ENCODE results near the gene DCAF7. TPM values are rescaled to one million over a fixed set of nuclear protein-coding genes. Genes with fewer than 3 reads are reported as not detected.

Gene DCAF7
- total and polyA plus RNA-seq, 8 donors: 11.6 to 45.5 (median 17.4) TPM

DNA sequence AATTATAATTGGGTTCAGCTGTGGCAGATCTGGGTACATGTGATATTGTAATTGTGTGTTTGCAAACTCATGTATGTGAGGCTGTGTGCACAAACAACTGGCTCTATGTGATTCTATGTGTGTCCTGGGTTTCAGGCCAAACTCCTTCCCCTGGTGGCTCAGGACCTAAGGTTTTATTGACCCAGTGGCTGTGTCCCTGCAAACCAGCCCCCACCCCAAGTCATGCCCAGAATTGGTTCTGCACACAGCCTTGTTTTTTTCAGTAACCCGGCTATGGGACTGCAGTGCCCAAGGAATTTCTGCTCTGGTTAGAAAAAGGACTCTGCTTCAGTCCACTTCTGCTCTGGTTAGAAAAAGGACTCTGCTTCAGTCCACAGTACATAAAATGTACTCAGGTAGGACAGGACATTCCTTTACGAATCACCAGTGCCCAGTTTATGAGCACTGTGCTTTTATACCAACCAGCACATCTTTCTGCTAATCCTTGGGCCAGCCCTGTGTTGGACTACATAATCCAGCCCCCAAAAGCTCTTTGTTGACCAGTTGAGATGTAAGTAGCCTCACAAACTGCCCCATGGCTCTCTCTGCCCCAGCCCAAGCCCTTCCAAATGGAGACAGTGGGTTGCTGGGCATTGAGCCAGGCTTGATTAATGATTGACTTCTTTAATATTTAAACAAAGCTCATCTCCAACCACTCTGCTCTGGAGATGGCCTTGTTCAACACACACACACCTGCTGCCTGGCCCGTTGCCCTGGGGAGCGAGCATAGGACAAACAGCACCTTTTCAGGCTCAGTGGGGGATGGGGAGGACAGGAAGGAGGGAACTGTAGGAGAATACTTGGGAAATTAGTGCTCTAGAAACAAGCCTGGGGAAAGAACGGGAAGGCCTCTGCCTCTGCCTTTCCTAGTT lies 30.1 kb upstream of the DCAF7 start:
- peak in 1 of 2 donors; percentile 82 for DNase-seq
- Histone ChIP-seq H3K36me3 (no peaks in the 10 kb centered on the region), H3K4me1 (peaks cover 5 to 11% (median 9%) of the 10 kb centered on the region in 4 donors), H3K27ac (no peak overlapping the region), H3K9me3 (no peaks in the 10 kb centered on the region), H3K27me3 (peaks cover 0 to 48% (median 9%) of the 10 kb centered on the region in 3 donors), H3K4me3 (no peak overlapping the region)
- TF ChIP-seq POLR2A (IDR thresholded peaks at IDR 0.05) (no peak), EP300 (IDR thresholded peaks at IDR 0.05) (no peak), POLR2AphosphoS5 (IDR thresholded peaks at IDR 0.05) (no peak)
- TF ChIP-seq, protein P1, sequence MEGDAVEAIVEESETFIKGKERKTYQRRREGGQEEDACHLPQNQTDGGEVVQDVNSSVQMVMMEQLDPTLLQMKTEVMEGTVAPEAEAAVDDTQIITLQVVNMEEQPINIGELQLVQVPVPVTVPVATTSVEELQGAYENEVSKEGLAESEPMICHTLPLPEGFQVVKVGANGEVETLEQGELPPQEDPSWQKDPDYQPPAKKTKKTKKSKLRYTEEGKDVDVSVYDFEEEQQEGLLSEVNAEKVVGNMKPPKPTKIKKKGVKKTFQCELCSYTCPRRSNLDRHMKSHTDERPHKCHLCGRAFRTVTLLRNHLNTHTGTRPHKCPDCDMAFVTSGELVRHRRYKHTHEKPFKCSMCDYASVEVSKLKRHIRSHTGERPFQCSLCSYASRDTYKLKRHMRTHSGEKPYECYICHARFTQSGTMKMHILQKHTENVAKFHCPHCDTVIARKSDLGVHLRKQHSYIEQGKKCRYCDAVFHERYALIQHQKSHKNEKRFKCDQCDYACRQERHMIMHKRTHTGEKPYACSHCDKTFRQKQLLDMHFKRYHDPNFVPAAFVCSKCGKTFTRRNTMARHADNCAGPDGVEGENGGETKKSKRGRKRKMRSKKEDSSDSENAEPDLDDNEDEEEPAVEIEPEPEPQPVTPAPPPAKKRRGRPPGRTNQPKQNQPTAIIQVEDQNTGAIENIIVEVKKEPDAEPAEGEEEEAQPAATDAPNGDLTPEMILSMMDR (IDR thresholded peaks at IDR 0.05): no peak
- intact Hi-C loops (cut with DNase I; ENCODE audit: low total_unique reads): no loop called here
- WGBS, 5 donors: 33 to 50% (median 37%) methylated on average over 5 of the region's 5 CpGs

DNA sequence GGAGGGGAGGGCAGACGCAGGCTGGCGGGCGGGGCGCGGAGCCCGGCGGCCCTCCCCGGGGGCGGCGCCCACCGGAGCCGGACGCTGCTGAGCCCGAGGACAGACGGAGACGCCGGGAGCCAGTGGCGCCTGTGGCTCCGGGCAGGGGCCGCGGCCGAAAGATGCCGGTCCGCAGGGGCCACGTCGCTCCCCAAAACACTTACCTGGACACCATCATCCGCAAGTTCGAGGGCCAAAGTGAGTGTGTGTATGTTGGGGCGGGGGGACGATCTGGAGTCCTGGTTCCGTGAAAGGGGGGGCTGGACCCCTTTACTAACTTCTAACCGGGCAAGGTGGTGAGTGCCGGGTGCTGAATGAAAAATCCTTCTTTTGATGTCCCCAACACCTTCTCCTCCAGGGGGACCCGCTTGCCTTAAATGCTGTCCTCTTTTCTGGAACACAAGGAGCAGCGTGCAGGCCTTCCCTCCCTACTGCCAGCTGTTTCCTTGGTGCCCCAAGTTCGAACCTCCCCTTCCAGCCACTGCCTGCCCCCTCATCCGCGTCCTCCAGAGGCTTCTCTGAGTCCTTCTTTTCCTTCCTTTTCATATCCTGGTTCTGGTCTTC lies 26.9 kb upstream of the DCAF7 start, which contains the start of gene KCNH6:
TSS of gene KCNH6 (plus strand) at position 106 of the 603 bp plus-strand sequence. CDS start at position 162, 56 bp downstream.
- no peak for DNase-seq
- peak within 1 kb of the TSS; percentile 22 to 39 (median 28) for H3K4me3 ChIP-seq
- WGBS, 5 donors: 8 to 12% (median 9%) methylated on average over 27 to 38 of the region's 38 CpGs
- peak within 1 kb of the TSS in 1 of 5 donors; percentile 10 for H3K27ac ChIP-seq
- no peaks in the 10 kb centered on the region for H3K9me3 ChIP-seq
- peaks cover 0 to 64% (median 9%) of the 10 kb centered on the region in 3 donors for H3K27me3 ChIP-seq
- intact Hi-C loops (cut with DNase I; ENCODE audit: low total_unique reads): no loop called here
- H3K36me3 ChIP-seq: no peaks in the 10 kb centered on the region
- TF ChIP-seq EP300 (IDR thresholded peaks at IDR 0.05): no peak
- TF ChIP-seq POLR2AphosphoS5 (IDR thresholded peaks at IDR 0.05): no peak
- no peak for TF ChIP-seq POLR2A (IDR thresholded peaks at IDR 0.05)
- H3K4me1 ChIP-seq: peaks cover 5 to 11% (median 9%) of the 10 kb centered on the region in 4 donors

DNA sequence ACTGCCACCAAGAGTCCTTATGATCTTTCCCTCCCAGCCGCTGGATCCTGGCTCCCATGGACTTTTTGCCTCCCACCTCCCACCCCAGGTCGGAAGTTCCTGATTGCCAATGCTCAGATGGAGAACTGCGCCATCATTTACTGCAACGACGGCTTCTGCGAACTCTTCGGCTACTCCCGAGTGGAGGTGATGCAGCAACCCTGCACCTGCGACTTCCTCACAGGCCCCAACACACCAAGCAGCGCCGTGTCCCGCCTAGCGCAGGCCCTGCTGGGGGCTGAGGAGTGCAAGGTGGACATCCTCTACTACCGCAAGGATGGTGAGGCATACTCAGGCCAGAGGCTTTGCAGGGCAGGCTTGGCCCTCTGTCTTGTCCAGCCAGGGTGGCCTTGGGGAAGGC lies 26.2 kb upstream of the DCAF7 start:
- intact Hi-C loops (cut with DNase I; ENCODE audit: low total_unique reads): no loop called here
- WGBS, 5 donors: 88 to 91% (median 91%) methylated on average over 10 to 14 of the region's 14 CpGs

DNA sequence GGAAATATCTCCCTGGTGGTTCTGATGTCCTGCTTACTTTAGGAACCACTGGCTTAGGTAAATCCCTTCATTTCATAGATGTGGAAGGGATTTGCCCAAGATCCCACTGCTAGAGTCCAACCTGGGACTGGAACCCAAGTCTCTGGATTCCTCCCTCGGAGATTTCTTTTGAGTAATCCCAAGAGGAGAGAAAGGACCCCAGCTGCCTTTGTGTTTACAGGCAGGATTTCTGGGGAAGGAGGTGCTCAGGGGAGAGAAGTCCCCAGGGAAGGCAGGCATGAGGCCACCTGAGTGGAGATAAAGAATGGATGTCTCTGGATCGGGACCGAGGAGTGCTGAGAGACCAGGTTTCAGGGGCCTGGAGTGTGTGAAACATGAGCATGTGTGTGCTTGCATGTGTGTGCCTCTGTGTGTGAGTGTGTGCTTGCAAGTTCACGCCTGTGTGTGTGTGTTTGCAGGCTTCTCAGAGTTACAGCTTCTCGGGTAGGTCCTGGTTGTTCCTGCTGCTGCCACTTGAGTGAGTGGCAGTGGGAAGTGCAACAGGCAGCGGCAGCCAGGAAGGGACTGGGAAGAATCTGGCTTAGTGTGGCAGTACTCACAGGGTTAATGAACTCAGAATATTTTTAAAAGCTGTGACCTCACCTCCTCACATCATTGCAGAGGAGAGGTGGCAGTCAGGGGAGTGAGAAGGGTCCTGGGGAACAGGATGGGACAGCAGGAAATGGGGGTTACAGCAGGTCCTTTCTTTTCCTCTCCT lies 24.9 kb upstream of the DCAF7 start:
- intact Hi-C loops (cut with DNase I; ENCODE audit: low total_unique reads): no loop called here
- 52 to 63% (median 61%) methylated on average over 6 of the region's 6 CpGs for WGBS, 5 donors

More for the DNA sequence above, 26.2 kb upstream of the DCAF7 start:
- no peak overlapping the region for H3K27ac ChIP-seq
- H3K27me3 ChIP-seq: peaks cover 0 to 61% (median 9%) of the 10 kb centered on the region in 3 donors
- no peak for DNase-seq
- no peaks in the 10 kb centered on the region for H3K9me3 ChIP-seq
- TF ChIP-seq, protein P1 (IDR thresholded peaks at IDR 0.05): no peak
- TF ChIP-seq POLR2A (IDR thresholded peaks at IDR 0.05) (no peak), EP300 (IDR thresholded peaks at IDR 0.05) (no peak), POLR2AphosphoS5 (IDR thresholded peaks at IDR 0.05) (no peak)
- peaks cover 5 to 11% (median 9%) of the 10 kb centered on the region in 4 donors for H3K4me1 ChIP-seq
- no peaks in the 10 kb centered on the region for H3K36me3 ChIP-seq
- H3K4me3 ChIP-seq: no peak overlapping the region

More for the DNA sequence above, 24.9 kb upstream of the DCAF7 start:
- Histone ChIP-seq H3K27ac (no peak overlapping the region), H3K4me1 (peaks cover 5 to 11% (median 9%) of the 10 kb centered on the region in 4 donors), H3K4me3 (no peak overlapping the region), H3K9me3 (no peaks in the 10 kb centered on the region), H3K36me3 (no peaks in the 10 kb centered on the region), H3K27me3 (peaks cover 0 to 54% (median 9%) of the 10 kb centered on the region in 3 donors)
- no peak for DNase-seq
- TF ChIP-seq, protein P1 (IDR thresholded peaks at IDR 0.05): no peak
- no peak for TF ChIP-seq POLR2A (IDR thresholded peaks at IDR 0.05)
- TF ChIP-seq POLR2AphosphoS5 (IDR thresholded peaks at IDR 0.05): no peak
- no peak for TF ChIP-seq EP300 (IDR thresholded peaks at IDR 0.05)
